HTERT RPE-1 (cell line): ENCODE data around the gene PNCK.

ENCODE experiments used
- in situ Hi-C: fragments of 300-500 bp; cut with MboI; formaldehyde crosslinking; loops from 4 replicates; pipeline ENCODE4 v1.14.3; 2020; ENCODE audit warnings: low sequenced_read_pairs

PNCK gene

DNA sequence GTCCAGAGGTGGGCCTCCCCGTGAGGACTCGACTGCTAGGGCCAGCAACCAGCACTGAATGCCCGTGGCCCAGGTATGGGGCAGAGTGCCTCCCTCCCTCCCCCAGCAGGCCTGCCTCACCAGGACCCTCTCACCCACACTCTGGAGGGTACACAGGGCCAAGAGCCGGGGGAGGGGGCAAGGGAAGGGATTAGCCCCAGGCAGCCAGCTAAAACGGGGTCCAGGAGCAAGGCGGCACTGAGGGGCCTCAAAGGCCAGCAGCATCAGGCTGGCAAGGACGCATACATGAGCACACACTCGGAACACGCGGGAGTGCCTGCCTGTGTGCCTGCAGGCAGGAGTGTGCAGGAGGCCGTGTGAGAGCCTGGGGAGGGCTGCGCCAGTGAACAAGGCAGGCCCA is 44.9 kb downstream of the PNCK start:
- in situ Hi-C loops, result no loop called here

DNA sequence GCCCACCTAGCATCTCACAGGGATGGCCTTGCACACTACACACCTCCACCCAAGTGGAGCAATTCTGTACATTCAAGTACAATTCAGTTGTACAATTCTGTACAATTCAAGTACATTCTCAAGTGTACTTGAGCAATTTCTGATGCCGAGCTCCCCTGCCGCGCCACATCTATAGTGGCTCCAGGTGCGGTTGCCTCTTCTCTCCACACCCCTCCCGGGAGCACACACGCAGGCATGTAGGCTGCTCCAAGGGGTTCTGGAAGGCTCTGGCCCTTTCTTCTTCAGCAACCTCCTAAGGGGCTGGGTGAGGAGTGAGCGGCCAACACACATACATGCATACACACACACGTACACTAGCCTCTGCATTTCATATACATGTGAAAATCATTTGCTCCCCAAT is 45.5 kb downstream of the PNCK start:
- in situ Hi-C loops, result no loop called here

DNA sequence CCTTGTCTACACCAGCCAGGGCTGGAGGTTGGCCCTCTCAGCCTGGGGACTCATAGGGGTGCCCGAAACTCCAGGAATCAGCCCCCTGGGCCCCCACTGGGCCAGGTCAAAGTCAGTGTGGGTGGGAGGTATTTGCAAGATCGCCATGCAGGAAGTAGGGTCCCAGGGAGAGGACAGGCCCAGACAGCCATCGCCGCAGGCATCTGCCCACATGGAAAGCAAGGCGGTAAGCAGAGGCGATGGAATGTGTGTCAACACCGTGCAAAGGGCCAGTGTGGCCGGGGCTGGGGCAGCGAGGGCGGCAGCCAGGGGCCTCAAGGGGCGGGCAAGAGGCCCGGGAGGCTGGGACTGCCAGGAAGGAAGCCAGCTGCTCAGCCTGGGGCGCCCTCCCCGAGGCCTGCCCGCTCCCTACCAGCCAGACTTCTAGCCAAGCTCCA is 45.9 kb downstream of the PNCK start:
- in situ Hi-C loops, result no loop called here

DNA sequence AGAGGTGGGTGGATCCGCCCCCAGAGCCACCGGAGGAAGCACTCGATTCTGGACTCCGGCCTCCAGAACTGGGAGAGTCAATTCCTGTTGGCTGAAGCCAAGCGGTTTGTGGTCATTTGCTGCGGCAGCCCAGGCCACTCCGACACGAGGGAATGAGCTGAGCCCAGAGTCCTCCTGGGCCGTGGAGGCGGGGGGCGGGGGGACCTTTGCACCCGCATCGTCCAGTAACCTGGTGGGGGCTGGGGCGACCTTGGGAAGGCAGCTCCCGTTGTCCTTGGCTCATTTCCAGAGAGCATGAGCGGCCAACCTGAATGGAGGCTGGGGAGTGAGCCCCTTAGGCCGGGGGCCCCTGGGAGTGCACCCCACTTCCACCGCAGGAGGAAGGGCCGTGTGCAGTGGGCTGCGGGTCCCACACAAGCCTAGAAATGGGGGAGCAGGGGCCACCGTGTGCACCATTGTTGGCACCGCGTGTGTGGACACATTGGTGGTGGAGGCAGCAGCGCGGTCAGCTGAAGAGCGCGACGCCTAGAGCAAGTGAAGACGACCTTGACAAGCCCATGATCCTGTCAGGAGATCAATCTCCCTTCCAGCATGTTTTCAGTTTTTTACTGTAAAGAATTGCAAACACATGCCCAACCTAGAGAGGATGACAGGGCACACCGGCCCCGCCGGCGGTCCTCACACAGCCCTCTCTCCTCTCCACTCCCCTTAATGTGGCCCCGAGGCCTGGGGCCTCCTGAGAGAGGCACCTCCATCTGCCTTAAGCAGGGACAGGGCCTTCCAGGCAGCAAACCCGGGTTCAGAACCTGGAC is 46.5 kb downstream of the PNCK start:
- in situ Hi-C loops, result no loop called here

DNA sequence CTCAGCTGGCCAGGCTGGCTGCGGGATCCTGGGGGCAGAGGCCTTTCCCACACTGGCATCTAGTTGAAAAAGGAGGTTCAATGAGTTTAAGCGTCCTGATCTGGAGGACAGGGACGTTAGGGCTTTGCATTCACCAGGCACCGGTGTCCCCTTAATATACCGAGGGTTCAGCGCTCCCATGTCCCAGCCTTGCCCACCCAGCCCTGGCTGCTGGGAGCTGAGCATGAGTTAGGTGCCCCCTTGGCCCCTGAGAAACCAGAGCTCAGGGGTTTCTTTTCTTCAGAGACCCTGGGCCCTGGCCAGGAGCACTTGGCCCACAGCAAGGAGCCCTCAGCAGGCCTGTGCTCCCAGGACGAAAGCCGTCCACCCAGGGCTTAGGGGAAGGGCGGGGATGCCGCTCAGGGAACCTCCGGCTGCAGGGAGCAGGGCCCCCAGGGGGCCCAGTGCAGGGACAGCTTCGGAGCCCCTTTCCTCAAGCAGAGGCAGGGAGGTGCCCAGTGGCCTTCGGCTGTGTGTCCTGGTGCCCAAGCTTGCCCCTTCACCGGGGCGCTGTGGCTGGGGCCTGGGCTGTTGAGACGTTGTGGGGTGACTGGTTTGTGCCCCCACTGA is 47.5 kb downstream of the PNCK start:
- in situ Hi-C loops, result no loop called here

DNA sequence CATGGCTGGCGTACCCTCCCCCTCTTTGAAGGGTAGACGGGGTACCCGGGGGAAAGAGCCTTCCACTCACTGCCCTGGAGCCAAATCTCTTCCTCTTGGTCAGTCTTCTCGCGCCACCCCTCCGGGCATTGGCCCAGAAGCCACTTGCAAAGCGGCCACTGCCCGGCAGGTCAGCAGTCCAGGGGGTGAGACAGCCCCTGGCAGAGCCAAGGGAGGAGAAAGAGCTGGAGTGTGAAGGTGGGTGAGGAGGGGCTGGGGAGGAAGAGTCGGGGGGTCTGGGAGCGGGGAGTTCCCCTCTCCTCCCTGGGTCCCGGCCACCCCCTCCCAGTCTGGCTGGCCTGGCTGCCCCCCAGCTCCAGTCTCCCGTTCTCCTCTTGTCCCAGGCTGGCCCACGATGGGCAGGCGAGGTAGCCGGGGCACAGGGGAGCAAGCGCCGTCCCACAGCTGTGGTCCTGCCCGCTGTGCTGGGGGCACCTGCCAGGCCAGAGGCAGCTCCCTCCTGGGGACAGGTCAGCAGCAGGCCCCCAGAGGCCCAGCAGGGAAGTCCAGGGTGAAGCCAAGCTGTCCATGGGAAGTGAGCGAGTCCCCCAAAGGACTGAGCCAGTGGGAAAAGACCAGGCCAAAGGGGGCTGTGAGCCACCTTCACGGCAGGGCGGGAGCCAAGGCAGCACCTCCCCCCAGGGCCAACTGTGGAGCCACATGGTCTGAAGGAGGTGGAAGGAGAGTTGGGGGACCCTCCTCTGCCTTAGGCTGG is 48.2 kb downstream of the PNCK start:
- in situ Hi-C loops, result no loop called here

DNA sequence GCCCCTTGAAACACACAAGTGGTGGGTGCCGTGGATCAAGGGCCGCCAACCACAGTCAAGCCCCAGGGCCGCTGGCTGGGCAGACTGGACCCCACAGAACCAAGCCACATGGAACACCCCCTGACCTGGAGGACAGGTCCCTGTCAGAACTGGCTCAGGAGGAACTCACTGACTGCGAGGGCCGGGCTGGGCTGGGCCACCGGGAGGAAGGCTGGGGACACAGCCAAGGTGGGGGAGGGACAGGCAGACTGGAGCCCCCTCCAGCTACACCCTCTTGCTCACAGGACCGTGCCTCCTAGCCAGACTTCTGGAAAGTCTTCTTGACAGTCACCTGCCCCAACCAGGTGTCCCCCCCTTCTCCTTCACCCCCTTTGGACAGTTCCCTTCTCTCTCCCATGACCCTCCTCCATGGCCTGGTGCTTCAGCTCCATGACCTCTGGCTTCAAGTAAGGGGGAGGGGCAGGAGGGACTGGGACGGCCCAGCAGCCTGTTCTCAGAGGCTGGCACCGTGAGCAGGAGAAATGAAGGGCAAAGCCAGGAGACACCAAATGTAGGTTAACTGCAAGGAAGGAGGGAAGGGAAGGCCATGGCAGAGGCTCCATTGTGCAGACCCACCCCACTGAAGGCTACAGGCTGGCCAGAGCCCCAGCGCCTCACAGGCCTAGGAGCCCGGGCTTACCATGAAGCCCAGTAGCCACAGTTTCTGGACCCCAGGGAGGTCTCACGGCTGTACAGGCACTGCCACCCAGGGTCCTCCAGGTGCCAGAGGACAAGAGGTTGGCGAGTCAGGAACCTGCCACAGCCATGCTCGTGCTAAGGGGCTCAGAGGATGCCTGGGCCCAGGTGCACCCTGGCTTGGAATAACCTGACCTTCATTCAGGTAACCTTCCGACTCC is 49.2 kb downstream of the PNCK start:
- in situ Hi-C loops, result no loop called here

DNA sequence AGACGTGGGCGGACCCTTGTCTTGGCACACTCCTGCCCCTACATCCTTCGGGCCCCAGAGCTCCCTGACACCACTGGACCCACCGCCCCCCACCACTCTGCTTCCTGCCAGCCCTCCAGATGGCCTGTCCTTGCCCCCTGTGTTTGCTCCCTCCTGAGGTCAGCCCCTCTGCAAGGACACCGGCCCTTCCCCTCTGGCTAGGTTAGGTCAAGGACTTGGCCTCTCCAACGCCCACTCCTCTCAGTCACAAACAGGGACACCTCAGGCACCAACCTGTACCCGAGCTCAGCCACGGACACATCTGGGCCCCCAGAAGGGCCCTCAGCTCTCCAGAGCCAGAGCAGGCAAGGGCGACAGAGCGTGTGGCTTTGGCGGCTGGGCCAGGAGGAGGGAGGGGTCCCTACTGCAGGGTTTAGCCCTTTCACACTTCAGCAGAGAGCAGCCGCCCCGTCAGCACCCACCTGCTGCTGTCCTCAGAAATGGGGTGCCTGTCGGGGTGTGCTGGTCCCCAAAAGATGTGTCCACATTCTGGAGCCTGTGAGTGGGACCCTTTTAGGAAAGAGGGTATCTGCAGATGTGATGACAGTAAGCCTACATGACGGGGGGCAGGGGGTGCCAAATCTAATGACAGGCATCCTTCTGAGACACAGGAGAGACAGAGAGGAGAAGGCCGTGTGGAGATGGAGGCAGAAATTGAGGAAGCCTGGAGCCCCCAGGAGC is 50.1 kb downstream of the PNCK start:
- in situ Hi-C loops, result no loop called here

DNA sequence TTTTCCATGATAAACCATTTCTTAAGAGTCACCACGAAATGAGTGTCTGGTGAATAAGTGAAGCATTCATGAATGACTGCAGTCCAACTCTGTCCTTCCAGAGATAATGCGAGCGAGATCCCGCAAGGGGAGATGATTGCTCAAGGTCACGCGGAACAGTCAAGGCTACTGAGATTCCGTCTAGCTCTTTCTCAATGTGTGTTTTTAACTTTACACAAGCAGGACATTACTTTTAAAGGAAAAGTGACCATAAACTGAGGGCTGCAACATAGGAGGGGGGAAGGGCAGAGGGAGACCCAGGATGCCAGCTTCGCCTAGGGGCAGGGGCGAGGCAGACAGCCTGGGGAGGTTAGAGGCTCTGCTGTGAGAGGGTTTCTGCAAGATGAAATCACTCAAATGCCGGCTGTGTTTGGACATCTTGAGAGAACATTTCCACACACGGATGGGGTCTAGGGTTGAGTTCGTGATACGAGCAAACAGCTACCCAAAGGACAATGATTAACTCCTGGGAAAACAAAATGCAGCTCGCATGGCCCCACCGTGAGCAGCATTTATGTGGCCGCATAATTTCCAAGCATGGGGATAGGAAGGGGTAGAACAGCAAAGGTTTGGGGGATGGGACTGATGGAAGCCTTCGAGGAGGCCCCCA is 50.8 kb downstream of the PNCK start:
- in situ Hi-C loops, result no loop called here

DNA sequence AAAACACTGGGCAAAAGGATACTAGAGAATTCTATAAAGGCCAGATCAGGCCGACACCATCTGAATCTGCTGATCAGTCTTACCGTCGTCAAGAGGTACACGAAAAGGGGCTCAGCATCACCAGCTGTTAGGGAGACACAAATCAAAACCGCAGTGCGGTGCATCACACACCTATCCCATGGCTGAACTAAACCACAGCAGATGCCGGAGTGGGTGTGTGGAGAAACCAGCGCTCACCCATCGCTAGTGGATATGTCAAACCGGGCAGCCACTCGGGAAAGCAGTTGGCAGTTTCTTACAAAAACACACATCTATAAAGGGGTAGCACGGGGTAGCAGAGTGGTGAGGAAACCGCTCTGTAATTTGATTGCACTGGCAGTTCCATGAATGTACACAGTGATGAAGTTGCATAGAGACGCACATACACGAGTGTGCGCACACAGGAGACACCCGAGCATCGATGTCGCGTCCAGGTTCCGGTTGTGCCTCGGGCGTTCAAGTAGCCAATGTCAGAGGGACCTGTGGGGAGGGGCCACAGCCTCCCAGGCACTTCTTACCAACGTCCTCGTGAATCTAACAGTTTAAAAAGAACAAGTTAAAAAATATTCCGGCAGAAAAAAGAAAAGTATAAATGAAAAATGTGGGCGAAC is 51.5 kb downstream of the PNCK start:
- in situ Hi-C loops, result no loop called here

DNA sequence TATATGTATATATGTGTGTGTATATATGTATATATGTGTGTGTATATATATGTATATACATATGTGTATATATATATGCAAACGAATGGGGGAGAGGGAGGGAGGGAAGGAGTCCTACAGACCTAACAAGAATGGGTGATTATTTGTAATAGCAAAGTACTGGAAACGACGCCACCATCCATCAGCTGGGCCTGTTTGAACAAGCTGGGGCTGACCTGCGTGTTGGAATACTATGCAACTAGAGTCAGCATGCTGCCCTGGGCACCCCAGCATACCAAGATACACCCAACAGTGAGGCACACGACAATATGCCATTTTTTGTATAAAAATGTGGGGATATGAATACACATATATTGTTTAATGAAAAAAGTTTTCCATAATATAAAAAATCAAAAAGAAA is 53.0 kb downstream of the PNCK start:
- in situ Hi-C loops, result no loop called here
